Activated T-cell treated with anti-CD3 and anti-CD28 coated beads, Interleukin-2, amount 50 U/mL, for 72 hours (primary cell): ENCODE results near the gene B9D1. TPM values are rescaled to one million over a fixed set of nuclear protein-coding genes. Genes with fewer than 3 reads are reported as not detected.

Experiments used
- ATAC-seq, 2 donors: fragments of 150-1000 bp; cut with Tn5 transposase; replicated peaks in 1 of 2; 2 replicates each; pipeline ENCODE4 v1.10.0; 2021; ENCODE audit warnings: moderate library complexity in 2 of 2, mild to moderate bottlenecking in 1 of 2
- DNase-seq, 2 donors: peaks; one replicate each; pipeline ENCODE4 v3.0.0; 2021 to 2022; ENCODE audit warnings: mixed read lengths in 1 of 2
- H3K27ac Mint-ChIP-seq: one replicate; pipeline ENCODE4 v1.8.0; 2022; ENCODE audit warnings: mild to moderate bottlenecking, moderate library complexity, mixed read lengths
- H3K27me3 Mint-ChIP-seq: one replicate; pipeline ENCODE4 v1.8.0; 2022; ENCODE audit warnings: low read depth, mixed read lengths
- H3K36me3 Mint-ChIP-seq, 2 donors: one replicate each; pipeline ENCODE4 v1.8.0; 2022; ENCODE audit warnings: mixed read lengths in 2 of 2, mild to moderate bottlenecking in 1 of 2; ENCODE audit not compliant: insufficient read depth in 2 of 2
- H3K4me1 Mint-ChIP-seq: one replicate; pipeline ENCODE4 v1.8.0; 2022; ENCODE audit warnings: low read depth, mixed read lengths
- H3K4me3 Mint-ChIP-seq, 2 donors: one replicate each; pipeline ENCODE4 v1.8.0; 2022; ENCODE audit warnings: mild to moderate bottlenecking in 2 of 2, mixed read lengths in 2 of 2, moderate library complexity in 2 of 2
- H3K9me3 Mint-ChIP-seq, 2 donors: one replicate each; pipeline ENCODE4 v1.8.0; 2022; ENCODE audit warnings: mixed read lengths in 2 of 2
- total RNA-seq, 2 donors: library from RNA; stranded (reverse); gene quantifications; one replicate each; pipeline ENCODE4 v1.2.3, GENCODE V29; 2022

The B9D1 gene
- total RNA-seq, 2 donors from 2014 or later = 2.4 to 4.3 TPM

DNA sequence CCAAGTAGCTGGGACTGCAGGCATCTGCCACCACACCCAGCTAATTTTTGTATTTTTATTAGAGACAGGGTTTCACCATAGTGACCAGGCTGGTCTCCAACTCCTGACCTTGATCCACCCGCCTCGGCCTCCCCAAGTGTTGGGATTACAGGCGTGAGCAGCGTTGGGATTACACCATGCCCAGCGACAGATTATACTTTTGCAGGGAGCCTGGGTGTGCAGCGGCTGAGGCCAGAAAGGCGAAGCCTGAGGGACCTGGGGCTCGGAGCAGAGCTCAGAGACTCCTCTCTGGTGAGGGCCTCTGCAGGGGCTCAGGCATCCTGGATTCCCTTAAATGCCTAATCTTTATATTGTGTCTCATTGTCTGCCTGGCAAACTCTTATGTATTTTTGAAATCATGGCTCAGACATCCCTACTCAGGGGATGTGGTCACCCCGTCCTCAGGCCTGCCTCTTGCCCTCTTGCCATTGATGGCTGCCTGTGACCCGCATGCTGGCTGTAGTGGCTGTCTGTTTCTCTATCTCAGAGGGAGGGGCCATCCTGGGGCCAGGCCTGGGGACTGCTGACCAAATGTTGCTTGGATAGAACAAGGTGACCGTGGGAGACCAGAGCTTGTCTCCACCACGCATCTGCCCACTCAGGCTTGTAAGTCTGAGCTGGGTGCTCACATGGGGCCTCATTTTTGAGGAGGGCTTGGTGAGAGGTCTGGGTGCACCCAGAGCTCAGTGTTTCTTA lies 42.6 kb downstream of the B9D1 start:
- peaks cover 5% of the 10 kb centered on the region for H3K27me3 Mint-ChIP-seq
- ATAC-seq (no peak), DNase-seq (no peak)
- H3K4me3 Mint-ChIP-seq = no peak overlapping the region
- H3K4me1 Mint-ChIP-seq = no peaks in the 10 kb centered on the region
- no peak overlapping the region for H3K27ac Mint-ChIP-seq
- peaks cover 1 to 2% of the 10 kb centered on the region in 2 donors for H3K36me3 Mint-ChIP-seq
- H3K9me3 Mint-ChIP-seq = no peaks in the 10 kb centered on the region

DNA sequence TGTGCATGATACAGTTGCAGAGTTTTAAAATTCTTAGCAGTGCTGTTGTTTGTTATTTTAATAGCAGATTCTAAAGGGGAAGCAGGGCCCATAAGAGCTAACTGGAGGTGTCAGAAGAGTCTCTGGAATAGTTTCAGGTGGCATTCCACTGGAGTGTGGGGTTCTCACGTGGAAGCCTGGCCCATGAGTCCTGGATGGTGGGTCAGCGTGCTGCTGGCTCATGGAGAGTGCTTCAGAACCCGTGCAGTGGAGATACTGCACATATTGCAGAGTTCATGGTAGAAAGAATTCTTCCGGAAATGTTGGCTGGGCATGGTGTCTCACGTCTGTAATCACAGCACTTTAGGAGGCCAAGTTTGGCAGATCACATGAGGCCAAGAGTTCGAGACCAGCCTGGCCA lies 43.9 kb downstream of the B9D1 start:
- DNase-seq = no peak
- no peak overlapping the region for H3K4me3 Mint-ChIP-seq

DNA sequence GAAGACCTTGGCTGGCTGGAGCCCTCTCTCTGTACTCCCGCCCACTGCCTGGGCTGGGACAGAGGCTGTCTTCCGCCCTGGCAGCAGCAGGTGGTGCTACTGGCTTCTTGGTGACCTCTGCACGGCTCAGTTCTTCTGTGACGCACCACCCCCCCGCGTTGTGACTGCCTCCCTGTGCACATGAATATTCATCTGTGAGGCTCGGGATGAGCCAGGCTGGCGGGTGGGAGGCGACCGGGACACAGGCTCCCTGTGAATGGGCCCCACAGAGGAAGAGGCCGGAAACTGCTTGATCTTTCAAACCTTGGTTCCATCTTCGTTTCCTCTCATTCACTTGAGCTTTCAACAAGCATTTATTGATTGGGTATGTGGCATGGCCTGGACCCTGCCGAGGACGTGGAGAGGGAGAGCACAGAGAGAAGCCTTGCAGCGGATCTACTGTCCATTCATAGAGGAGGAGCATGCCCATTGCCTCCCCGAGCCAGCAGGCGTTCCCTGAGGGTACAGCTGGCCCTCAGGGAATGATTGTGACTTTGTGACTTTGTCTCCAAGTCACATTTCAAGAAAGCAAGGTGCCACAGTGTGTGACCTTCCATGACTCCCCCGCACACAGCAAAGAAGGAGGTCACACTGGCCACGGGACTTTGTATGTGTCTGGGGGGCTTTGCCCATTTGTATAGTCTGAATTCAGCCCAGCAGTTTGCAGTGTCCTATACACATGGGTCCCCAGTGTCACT lies 45.0 kb downstream of the B9D1 start:
- H3K36me3 Mint-ChIP-seq = no peaks in the 10 kb centered on the region
- H3K4me3 Mint-ChIP-seq = no peak overlapping the region
- no peaks in the 10 kb centered on the region for H3K4me1 Mint-ChIP-seq
- DNase-seq = no peak
- ATAC-seq = peak in 1 of 2 donors; percentile 33
- no peak overlapping the region for H3K27ac Mint-ChIP-seq
- no peaks in the 10 kb centered on the region for H3K27me3 Mint-ChIP-seq
- H3K9me3 Mint-ChIP-seq = no peaks in the 10 kb centered on the region

More for the DNA sequence above, 43.9 kb downstream of the B9D1 start:
- no peak for ATAC-seq
- Mint-ChIP-seq H3K36me3 (no peaks in the 10 kb centered on the region), H3K9me3 (no peaks in the 10 kb centered on the region), H3K27ac (no peak overlapping the region), H3K4me1 (no peaks in the 10 kb centered on the region), H3K27me3 (no peaks in the 10 kb centered on the region)

DNA sequence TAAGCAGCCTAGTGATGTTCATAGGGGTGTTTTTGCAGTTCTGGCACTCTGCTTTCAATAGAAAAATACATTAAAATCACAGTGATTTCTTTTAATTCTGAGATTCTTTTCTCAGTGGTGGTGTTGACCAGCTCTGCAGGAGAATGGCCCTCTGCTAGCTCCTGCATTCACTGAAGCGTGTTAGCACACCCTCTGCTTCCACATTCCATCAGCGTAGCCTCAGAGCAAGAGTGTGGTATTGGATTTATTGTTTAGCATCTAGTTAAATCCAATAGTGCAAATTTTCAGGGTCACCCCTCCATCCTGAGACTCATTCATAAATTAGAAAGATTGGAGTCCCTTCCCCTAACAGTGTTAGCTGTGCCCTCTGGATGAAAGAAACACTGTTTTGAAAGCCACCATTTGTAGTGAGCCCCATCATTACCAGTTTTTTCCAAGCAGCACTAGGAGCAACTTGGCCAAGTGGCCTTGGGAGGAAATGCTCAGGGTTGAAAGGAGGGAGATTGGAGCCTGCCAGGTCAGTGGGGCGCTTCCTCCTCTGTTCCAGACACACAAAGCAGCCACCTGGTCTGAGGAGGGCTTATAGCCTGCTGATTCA lies 45.7 kb downstream of the B9D1 start:
- Mint-ChIP-seq H3K36me3 (no peaks in the 10 kb centered on the region), H3K4me1 (no peaks in the 10 kb centered on the region), H3K4me3 (no peak overlapping the region), H3K27ac (no peak overlapping the region), H3K9me3 (no peaks in the 10 kb centered on the region), H3K27me3 (no peaks in the 10 kb centered on the region)
- DNase-seq (no peak), ATAC-seq (no peak)

DNA sequence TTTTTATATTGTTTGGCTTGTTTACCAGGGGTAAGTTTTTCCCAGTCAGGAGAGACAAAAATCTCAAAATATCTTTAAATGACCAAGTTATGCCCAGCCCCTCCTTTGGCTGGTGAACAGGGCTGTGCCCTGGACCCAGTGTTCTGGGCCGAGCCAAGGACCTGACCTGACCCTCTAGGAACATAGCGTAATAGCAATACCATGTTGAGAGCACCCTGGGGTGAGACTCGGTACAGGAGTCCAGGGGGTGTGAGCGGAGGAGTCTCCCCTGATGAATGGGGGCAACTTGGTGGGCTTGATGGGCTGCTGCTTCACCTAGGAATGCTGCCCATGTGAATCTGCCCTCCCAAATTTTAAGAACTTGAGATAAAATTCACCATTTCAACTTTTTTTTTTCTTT lies 47.4 kb downstream of the B9D1 start:
- DNase-seq = no peak
- Mint-ChIP-seq H3K4me3 (no peak overlapping the region), H3K27me3 (no peaks in the 10 kb centered on the region), H3K9me3 (no peaks in the 10 kb centered on the region), H3K36me3 (no peaks in the 10 kb centered on the region), H3K27ac (no peak overlapping the region), H3K4me1 (no peaks in the 10 kb centered on the region)
- ATAC-seq = no peak

DNA sequence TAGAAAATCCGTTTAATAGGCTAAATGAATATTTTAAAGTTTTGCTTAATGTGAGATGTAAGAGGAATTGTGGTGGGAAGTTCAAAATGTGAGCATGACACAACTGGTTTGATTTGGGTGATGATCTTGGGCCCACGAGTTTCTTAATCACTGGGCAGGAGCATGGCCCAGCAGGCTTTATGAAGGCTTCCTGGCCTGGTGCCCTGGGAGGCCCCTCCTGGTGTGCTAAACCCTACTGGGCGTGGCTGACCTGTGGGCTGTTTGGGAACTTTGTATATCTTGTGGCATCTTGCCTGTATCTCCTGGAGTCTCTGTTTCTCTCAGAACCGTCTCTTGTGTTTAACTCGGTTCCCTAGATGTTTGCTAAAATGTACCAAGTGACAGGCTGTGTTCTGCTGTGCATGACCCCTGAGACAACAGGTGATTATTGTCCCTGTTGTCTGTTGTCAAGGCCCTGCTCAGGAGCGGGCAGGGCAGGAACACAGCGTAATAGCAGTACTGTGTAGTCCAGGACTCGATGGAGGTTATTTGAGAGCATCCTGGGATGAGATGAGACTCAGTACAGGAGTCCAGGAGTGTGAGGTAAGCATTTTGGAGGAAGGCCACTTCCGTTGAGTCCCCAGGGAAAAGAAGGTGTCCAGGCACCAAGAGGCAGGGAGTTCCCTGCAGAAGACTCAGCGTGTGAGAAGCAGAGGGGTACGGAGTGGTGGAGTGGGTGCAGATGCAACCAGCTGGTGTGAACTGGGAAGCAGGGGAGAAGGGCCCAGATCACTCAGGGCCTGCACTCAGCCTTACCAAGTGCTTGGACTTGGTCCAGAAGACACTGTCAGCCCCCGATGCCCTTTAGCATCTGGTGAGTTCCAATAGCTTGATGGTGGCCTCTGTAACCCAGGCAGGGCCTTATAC lies 48.5 kb downstream of the B9D1 start:
- Mint-ChIP-seq H3K27me3 (peaks cover 1% of the 10 kb centered on the region), H3K4me3 (no peak overlapping the region), H3K4me1 (no peaks in the 10 kb centered on the region), H3K36me3 (no peaks in the 10 kb centered on the region), H3K9me3 (no peaks in the 10 kb centered on the region), H3K27ac (no peak overlapping the region)
- no peak for ATAC-seq
- DNase-seq = no peak

DNA sequence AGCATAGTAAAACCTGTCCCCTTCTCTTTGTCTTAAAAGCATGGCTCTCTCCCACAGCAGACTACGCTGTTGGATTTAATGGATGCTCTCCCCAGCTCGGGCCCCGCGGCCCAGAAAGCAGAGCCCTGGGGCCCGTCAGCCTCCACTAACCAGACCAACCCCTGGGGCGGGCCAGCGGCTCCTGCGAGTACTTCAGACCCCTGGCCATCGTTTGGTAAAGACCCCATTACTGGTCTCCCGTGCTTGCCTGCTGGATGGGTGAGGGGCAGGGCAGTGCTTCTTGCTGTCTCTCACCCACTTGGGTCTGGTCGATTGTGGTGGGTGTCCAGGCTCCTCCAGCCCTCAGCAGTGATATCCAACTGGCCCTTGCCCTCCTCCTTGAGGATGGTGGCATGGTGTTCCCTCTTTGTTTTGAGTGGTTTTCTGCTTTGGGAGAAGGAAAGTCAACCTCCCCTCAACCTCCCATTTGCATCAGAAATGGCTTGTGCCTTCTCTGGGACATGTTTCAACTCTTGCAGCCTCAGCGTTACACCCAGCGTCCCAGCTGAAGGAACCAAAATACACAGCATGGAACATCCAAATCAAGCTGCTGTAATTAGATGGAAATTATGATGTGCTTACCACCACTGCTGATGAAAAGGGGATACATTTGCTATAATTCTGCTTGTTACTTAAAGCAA lies 49.3 kb downstream of the B9D1 start:
- ATAC-seq (no peak), DNase-seq (no peak)
- Mint-ChIP-seq H3K9me3 (no peaks in the 10 kb centered on the region), H3K4me1 (no peaks in the 10 kb centered on the region), H3K4me3 (no peak overlapping the region), H3K36me3 (no peaks in the 10 kb centered on the region), H3K27ac (no peak overlapping the region), H3K27me3 (peaks cover 9% of the 10 kb centered on the region)

DNA sequence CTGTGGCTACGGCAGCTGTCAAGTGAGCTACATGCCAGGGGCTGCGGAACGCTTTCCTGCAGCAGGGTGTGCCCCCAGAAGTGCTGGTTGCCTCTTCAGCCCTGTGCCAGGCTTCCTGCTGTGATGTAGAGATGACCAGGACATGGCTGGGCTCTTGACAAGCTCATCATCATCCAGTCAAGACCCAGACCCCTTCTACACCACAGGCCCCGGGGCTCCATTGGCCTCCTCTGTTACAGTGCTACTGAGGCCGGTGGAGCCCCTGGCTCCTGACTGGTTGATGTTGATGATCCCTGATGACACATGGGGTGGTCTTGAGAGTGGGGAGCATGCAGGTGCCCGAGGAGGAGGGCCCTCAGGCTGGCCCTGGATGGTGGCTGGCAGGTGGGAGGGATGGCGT lies 50.1 kb downstream of the B9D1 start:
- DNase-seq (no peak), ATAC-seq (no peak)
- Mint-ChIP-seq H3K4me1 (no peaks in the 10 kb centered on the region), H3K36me3 (no peaks in the 10 kb centered on the region), H3K27ac (no peak overlapping the region), H3K4me3 (no peak overlapping the region), H3K27me3 (peaks cover 17% of the 10 kb centered on the region), H3K9me3 (no peaks in the 10 kb centered on the region)

DNA sequence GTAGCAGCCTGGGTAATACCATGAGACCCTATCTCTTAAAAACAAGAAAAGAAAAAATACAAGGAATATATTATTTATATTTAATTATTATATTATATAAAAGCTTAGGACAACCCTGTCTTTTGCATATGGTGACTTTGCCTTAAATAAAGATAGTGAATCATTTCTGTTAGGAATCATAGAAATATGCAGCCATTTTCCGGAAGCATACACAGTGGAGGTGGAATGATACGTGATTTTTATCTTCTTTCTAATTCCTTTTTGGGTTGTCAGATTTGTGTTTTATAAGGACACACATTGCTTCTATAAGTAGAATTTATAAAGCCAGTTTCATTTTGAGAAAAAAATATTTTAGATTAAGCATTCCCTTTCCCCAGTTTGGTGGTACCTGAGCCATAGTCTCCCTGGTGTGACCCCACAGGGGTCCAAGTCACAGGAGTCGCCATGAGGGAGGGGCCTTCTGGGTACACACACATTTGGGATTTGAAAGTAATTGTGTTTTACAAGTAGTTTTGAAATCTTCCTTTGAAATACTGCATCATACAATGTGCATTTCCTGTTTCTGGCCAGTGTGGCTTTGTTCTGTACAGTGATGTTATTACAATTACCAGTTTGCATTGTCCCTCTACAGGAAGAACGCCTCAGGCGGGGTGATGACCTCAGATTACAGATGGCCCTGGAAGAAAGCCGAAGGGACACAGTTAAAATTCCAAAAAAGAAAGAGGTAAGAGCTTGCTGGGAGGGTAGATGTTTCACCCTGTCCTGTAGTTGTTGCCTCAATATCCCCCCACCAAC lies 50.9 kb downstream of the B9D1 start:
- no peak for ATAC-seq
- peaks cover 23% of the 10 kb centered on the region for H3K27me3 Mint-ChIP-seq
- H3K4me1 Mint-ChIP-seq = peaks cover 5% of the 10 kb centered on the region
- H3K4me3 Mint-ChIP-seq = no peak overlapping the region
- no peak for DNase-seq
- H3K36me3 Mint-ChIP-seq = no peaks in the 10 kb centered on the region
- H3K9me3 Mint-ChIP-seq = no peaks in the 10 kb centered on the region
- no peak overlapping the region for H3K27ac Mint-ChIP-seq

DNA sequence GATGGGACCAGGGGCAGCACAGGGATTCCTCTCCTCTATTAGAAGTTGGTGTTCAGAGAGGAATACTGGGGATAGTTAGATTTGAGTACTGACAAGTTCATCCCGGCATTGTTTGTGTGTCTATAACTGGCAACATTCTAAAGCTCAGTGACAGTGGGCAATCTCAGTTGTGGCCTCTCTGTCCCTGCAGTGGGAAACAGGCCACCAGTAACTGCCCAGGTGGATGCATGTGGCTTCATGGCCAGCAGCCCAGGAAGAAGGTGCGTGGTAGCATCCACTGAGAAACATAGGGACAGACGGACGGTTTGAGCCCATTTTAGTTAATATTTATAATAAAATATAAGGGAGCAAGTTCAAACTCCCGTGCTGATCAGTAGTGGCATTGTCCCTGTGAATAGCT lies 51.5 kb downstream of the B9D1 start:
- Mint-ChIP-seq H3K4me1 (peaks cover 11% of the 10 kb centered on the region), H3K27me3 (peaks cover 29% of the 10 kb centered on the region), H3K36me3 (no peaks in the 10 kb centered on the region), H3K27ac (no peak overlapping the region), H3K9me3 (no peaks in the 10 kb centered on the region), H3K4me3 (no peak overlapping the region)
- DNase-seq (no peak), ATAC-seq (no peak)

DNA sequence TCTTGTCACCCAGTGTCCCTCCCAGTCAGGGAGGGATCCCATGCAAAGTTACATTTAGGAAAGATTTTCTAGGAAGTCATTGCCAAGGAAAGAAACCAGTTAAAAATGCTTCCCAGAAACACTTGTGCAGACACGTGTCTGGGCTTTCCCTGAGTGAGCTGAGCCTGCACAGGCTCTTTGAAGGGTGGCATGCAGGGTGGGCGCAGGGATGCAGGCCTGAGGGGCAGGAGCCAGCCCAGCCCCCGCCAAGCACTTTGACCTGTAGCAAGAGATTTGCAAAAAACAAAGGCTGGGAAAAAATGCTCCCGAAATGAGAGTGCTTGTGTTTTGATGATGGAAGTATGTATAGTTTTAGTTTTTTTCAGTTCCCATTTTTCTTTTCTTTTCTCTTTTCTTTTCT lies 52.4 kb downstream of the B9D1 start:
- Mint-ChIP-seq H3K27ac (no peak overlapping the region), H3K9me3 (no peaks in the 10 kb centered on the region), H3K4me1 (peaks cover 19% of the 10 kb centered on the region), H3K27me3 (peaks cover 36% of the 10 kb centered on the region), H3K36me3 (no peaks in the 10 kb centered on the region), H3K4me3 (no peak overlapping the region)
- ATAC-seq (no peak), DNase-seq (no peak)

DNA sequence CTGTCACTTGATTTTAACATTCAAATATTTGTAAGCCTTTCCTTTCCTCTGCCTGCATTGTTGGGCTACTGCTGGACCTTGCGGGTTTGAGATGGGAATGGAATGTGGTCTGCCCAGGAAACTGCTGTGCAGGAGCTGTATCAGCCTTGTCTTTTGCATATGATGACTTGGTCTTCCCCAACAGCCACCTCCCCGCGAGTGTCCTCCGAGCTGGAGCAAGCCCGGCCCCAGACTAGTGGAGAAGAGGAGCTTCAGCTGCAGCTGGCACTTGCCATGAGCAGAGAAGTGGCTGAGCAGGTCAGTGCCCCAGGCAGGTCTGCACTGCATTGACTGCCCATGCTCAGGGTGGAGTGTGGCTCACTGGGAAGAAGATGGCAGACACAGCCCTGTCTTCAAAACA lies 52.8 kb downstream of the B9D1 start:
- H3K27ac Mint-ChIP-seq = no peak overlapping the region
- no peaks in the 10 kb centered on the region for H3K36me3 Mint-ChIP-seq
- H3K9me3 Mint-ChIP-seq = no peaks in the 10 kb centered on the region
- no peak overlapping the region for H3K4me3 Mint-ChIP-seq
- no peak for DNase-seq
- no peak for ATAC-seq
- peaks cover 21% of the 10 kb centered on the region for H3K4me1 Mint-ChIP-seq
- peaks cover 38% of the 10 kb centered on the region for H3K27me3 Mint-ChIP-seq
